ENCODE data around the gene ICA1L.
"Not testable (repeated sequence)": the region's sequence is repeated elsewhere in the genome, so short reads cannot be mapped to it uniquely, and the experiment has no call there.

The ICA1L gene

DNA sequence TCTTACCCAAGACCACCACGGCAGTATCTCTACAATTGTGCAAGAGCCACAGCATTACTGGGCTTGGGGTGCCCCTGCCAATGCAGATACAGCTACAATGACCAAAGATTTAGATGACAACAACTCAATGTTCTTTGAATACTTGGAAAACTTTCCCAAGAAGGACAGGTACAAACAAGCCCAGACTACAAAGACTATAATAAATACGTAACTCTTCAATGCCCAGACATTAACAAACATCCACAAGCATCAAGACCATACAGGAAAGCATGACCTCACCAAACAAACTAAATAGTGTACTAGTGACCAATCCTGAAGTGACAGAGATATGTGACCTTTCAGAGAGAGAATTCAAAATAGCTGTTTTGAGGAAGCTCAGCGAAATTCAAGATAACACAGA lies 62.8 kb downstream of the ICA1L start:
- TF ChIP-seq OSR1 (CRISPR knock-in tag; IDR thresholded peaks at IDR 0.05) (no peak), TOX (CRISPR knock-in tag; IDR thresholded peaks at IDR 0.05; ENCODE audit: borderline replicate concordance) (no peak), ZNF8 (CRISPR knock-in tag; IDR thresholded peaks at IDR 0.05) (no peak), GLIS3 (CRISPR knock-in tag; IDR thresholded peaks at IDR 0.05) (no peak), ZFP3 (CRISPR knock-in tag; IDR thresholded peaks at IDR 0.05) (no peak), CSDC2 (CRISPR knock-in tag; IDR thresholded peaks at IDR 0.05) (no peak), ARNTL (CRISPR knock-in tag; IDR thresholded peaks at IDR 0.05; ENCODE audit: borderline replicate concordance, low read depth) (no peak), ZFP30 (CRISPR knock-in tag; IDR thresholded peaks at IDR 0.05) (no peak), ZNF70 (CRISPR knock-in tag; IDR thresholded peaks at IDR 0.05) (no peak), ISL1 (CRISPR knock-in tag; IDR thresholded peaks at IDR 0.05) (no peak), TCF4 (CRISPR knock-in tag; IDR thresholded peaks at IDR 0.05; ENCODE audit: borderline replicate concordance) (no peak), ESRRG (CRISPR knock-in tag; IDR thresholded peaks at IDR 0.05) (no peak), ZNF565 (CRISPR knock-in tag; conservative IDR thresholded peaks at IDR 0.05; ENCODE audit: low read depth) (no peak)
- TF ChIP-seq, protein P1, sequence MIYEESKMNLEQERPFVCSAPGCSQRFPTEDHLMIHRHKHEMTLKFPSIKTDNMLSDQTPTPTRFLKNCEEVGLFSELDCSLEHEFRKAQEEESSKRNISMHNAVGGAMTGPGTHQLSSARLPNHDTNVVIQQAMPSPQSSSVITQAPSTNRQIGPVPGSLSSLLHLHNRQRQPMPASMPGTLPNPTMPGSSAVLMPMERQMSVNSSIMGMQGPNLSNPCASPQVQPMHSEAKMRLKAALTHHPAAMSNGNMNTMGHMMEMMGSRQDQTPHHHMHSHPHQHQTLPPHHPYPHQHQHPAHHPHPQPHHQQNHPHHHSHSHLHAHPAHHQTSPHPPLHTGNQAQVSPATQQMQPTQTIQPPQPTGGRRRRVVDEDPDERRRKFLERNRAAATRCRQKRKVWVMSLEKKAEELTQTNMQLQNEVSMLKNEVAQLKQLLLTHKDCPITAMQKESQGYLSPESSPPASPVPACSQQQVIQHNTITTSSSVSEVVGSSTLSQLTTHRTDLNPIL (CRISPR knock-in tag; IDR thresholded peaks at IDR 0.05; ENCODE audit: low read depth), result no peak
- TF ChIP-seq, protein P2, sequence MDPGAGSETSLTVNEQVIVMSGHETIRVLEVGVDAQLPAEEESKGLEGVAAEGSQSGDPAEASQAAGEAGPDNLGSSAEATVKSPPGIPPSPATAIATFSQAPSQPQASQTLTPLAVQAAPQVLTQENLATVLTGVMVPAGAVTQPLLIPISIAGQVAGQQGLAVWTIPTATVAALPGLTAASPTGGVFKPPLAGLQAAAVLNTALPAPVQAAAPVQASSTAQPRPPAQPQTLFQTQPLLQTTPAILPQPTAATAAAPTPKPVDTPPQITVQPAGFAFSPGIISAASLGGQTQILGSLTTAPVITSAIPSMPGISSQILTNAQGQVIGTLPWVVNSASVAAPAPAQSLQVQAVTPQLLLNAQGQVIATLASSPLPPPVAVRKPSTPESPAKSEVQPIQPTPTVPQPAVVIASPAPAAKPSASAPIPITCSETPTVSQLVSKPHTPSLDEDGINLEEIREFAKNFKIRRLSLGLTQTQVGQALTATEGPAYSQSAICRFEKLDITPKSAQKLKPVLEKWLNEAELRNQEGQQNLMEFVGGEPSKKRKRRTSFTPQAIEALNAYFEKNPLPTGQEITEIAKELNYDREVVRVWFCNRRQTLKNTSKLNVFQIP (CRISPR knock-in tag; IDR thresholded peaks at IDR 0.05; ENCODE audit: borderline replicate concordance, low read depth), result no peak
- TF ChIP-seq, protein P3, sequence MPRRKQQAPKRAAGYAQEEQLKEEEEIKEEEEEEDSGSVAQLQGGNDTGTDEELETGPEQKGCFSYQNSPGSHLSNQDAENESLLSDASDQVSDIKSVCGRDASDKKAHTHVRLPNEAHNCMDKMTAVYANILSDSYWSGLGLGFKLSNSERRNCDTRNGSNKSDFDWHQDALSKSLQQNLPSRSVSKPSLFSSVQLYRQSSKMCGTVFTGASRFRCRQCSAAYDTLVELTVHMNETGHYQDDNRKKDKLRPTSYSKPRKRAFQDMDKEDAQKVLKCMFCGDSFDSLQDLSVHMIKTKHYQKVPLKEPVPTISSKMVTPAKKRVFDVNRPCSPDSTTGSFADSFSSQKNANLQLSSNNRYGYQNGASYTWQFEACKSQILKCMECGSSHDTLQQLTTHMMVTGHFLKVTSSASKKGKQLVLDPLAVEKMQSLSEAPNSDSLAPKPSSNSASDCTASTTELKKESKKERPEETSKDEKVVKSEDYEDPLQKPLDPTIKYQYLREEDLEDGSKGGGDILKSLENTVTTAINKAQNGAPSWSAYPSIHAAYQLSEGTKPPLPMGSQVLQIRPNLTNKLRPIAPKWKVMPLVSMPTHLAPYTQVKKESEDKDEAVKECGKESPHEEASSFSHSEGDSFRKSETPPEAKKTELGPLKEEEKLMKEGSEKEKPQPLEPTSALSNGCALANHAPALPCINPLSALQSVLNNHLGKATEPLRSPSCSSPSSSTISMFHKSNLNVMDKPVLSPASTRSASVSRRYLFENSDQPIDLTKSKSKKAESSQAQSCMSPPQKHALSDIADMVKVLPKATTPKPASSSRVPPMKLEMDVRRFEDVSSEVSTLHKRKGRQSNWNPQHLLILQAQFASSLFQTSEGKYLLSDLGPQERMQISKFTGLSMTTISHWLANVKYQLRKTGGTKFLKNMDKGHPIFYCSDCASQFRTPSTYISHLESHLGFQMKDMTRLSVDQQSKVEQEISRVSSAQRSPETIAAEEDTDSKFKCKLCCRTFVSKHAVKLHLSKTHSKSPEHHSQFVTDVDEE (CRISPR knock-in tag; IDR thresholded peaks at IDR 0.05), result no peak
- no peak for ATAC-seq

GRCh38 chr2:202807431-202808138 lies 64.0 kb downstream of the ICA1L start:
- peak; percentile 95 for ATAC-seq

DNA sequence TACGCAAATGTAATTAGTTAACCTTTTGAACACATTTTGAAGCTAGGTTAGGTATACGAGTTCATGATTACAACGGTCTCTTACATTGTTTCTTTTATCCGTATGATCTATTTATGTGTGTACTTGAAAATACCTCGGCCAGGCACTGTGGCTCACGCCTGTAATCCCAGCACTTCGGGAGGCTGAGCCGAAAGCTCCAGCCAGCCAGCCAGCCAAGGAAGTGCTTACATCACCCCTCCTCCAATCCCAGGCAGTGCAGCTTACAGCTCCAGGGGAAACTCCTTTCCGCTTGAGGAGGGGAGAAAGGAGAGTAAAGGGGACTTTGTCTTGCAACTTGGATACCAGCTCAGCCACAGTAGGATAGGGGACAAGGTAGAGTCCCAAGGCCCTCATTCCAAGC lies 65.7 kb downstream of the ICA1L start:
- ATAC-seq, result not testable (repeated sequence)

DNA sequence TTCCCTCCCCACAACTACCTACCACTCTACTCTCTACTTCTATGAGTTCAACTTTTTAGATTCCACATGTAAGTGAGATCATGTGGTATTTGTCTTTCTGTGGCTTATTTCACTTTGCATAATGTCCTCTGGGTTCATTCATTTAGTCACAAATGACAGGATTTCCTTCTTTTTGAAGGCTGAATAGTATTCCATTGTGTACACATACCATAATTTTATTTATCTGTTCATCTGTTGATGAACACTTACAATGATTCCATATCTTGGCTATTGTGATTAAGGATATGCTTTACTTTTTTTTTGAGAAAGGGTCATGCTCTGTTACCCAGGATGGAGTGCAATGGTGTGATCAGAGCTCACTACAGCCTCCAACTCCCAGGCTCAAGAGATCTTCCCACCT lies 73.6 kb downstream of the ICA1L start:
- no peak for ATAC-seq
- TF ChIP-seq ZNF8 (CRISPR knock-in tag; IDR thresholded peaks at IDR 0.05), result peak; percentile 93
- no peak for TF ChIP-seq TCF4 (CRISPR knock-in tag; IDR thresholded peaks at IDR 0.05; ENCODE audit: borderline replicate concordance)

DNA sequence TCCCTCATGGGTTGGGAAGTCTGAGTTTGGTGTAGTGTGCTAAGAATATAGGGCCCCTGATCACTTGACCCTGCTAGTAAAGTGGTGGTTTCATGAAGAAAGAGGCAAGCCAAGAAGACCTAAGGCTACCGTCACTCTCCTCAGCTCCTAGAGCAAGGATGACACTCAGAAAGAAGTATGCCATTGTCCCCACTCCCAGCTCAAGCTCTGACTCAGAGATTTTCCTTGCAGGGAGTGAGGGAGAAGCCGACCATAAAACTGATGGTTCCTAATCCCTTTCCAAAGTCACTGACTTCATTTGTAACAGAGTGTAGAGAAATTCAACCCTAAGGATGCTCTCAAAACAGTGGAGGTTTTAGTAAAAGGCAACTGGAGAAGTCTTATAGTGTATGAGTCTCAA lies 80.9 kb downstream of the ICA1L start:
- TF ChIP-seq PATZ1 (CRISPR knock-in tag; IDR thresholded peaks at IDR 0.05; ENCODE audit: borderline replicate concordance) (no peak), TCF4 (CRISPR knock-in tag; IDR thresholded peaks at IDR 0.05; ENCODE audit: borderline replicate concordance) (no peak), TOX (CRISPR knock-in tag; IDR thresholded peaks at IDR 0.05; ENCODE audit: borderline replicate concordance) (no peak), ZFP3 (CRISPR knock-in tag; IDR thresholded peaks at IDR 0.05) (no peak), ZC3H10 (CRISPR knock-in tag; IDR thresholded peaks at IDR 0.05) (no peak), OSR1 (CRISPR knock-in tag; IDR thresholded peaks at IDR 0.05) (no peak), ESRRG (CRISPR knock-in tag; IDR thresholded peaks at IDR 0.05) (no peak), GLIS3 (CRISPR knock-in tag; IDR thresholded peaks at IDR 0.05) (no peak), PPARA (CRISPR knock-in tag; IDR thresholded peaks at IDR 0.05; ENCODE audit: borderline replicate concordance) (no peak), ARNTL (CRISPR knock-in tag; IDR thresholded peaks at IDR 0.05; ENCODE audit: borderline replicate concordance, low read depth) (no peak), ZNF70 (CRISPR knock-in tag; IDR thresholded peaks at IDR 0.05) (no peak), ZNF8 (CRISPR knock-in tag; IDR thresholded peaks at IDR 0.05) (no peak), CSDC2 (CRISPR knock-in tag; IDR thresholded peaks at IDR 0.05) (no peak), ZNF565 (CRISPR knock-in tag; conservative IDR thresholded peaks at IDR 0.05; ENCODE audit: low read depth) (no peak)
- TF ChIP-seq, protein P3 (CRISPR knock-in tag; IDR thresholded peaks at IDR 0.05), result no peak
- TF ChIP-seq, protein P4, sequence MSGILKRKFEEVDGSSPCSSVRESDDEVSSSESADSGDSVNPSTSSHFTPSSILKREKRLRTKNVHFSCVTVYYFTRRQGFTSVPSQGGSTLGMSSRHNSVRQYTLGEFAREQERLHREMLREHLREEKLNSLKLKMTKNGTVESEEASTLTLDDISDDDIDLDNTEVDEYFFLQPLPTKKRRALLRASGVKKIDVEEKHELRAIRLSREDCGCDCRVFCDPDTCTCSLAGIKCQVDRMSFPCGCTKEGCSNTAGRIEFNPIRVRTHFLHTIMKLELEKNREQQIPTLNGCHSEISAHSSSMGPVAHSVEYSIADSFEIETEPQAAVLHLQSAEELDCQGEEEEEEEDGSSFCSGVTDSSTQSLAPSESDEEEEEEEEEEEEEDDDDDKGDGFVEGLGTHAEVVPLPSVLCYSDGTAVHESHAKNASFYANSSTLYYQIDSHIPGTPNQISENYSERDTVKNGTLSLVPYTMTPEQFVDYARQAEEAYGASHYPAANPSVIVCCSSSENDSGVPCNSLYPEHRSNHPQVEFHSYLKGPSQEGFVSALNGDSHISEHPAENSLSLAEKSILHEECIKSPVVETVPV (CRISPR knock-in tag; IDR thresholded peaks at IDR 0.05), result no peak
- no peak for ATAC-seq

Measured in SK-N-SH treated with all-trans-retinoic acid at 6 μM for 48 hours (cell line).